ENCODE data around the gene CHST11. TPM values are rescaled to one million over a fixed set of nuclear protein-coding genes. Genes with fewer than 3 reads are reported as not detected.

CHST11 gene
- total RNA-seq, 1 experiment from 2014 or later = 1.1 TPM

- H3K36me3 ChIP-seq (ENCODE audit: insufficient read depth, low read length, poor library complexity, severe bottlenecking) = no peaks in the 10 kb centered on the region
- TF ChIP-seq CTCF (conservative IDR thresholded peaks at IDR 0.05; ENCODE audit: low read depth, low read length) (no peak), EZH2 (IDR thresholded peaks at IDR 0.05; ENCODE audit: borderline replicate concordance, low read depth, low read length, poor library complexity, severe bottlenecking) (no peak)
- no TSS peak for BruUV-seq (replicated peaks)
- DNase-seq (ENCODE audit: low spot score) = no peak
- H3K9me3 ChIP-seq (ENCODE audit: low read depth, low read length, poor library complexity, severe bottlenecking) = no peaks in the 10 kb centered on the region
- no peak overlapping the region for H3K27ac ChIP-seq (ENCODE audit: low read depth, low read length, poor library complexity, severe bottlenecking)
- H3K27me3 ChIP-seq (replicated peaks; ENCODE audit: insufficient read depth, low read depth, low read length, poor library complexity) = peaks cover 2% of the 10 kb centered on the region
- ChIA-PET CTCF (no interaction called here), POLR2A (ENCODE audit: low non-redundant PET) (interaction anchor here (0.6 kb wide), 1 partner anchor 19 kb away, joined by 3 read pairs; no protein-coding TSS in a partner anchor)
- intact Hi-C loops (cut with micrococcal nuclease; ENCODE audit: unreplicated experiment) = no loop called here
- no peaks in the 10 kb centered on the region for H3K4me1 ChIP-seq (ENCODE audit: insufficient read depth, low read length, poor library complexity, severe bottlenecking)
- no peak overlapping the region for H3K4me3 ChIP-seq (ENCODE audit: low read depth, low read length, poor library complexity, severe bottlenecking)
These were observed 44.4 kb downstream of the CHST11 start for GRCh38 chr12:104501115-104501514.

- H3K27ac ChIP-seq (ENCODE audit: low read depth, low read length, poor library complexity, severe bottlenecking) = no peak overlapping the region
- CTCF ChIA-PET = no interaction called here
- no peak overlapping the region for H3K4me3 ChIP-seq (ENCODE audit: low read depth, low read length, poor library complexity, severe bottlenecking)
- DNase-seq (ENCODE audit: low spot score) = no peak
- no peaks in the 10 kb centered on the region for H3K36me3 ChIP-seq (ENCODE audit: insufficient read depth, low read length, poor library complexity, severe bottlenecking)
- peaks cover 2% of the 10 kb centered on the region for H3K27me3 ChIP-seq (replicated peaks; ENCODE audit: insufficient read depth, low read depth, low read length, poor library complexity)
- intact Hi-C loops (cut with micrococcal nuclease; ENCODE audit: unreplicated experiment) = no loop called here
- TF ChIP-seq EZH2 (IDR thresholded peaks at IDR 0.05; ENCODE audit: borderline replicate concordance, low read depth, low read length, poor library complexity, severe bottlenecking) (no peak), CTCF (conservative IDR thresholded peaks at IDR 0.05; ENCODE audit: low read depth, low read length) (no peak)
- no peaks in the 10 kb centered on the region for H3K4me1 ChIP-seq (ENCODE audit: insufficient read depth, low read length, poor library complexity, severe bottlenecking)
- BruUV-seq (replicated peaks) = no TSS peak
- H3K9me3 ChIP-seq (ENCODE audit: low read depth, low read length, poor library complexity, severe bottlenecking) = no peaks in the 10 kb centered on the region
- POLR2A ChIA-PET (ENCODE audit: low non-redundant PET) = interaction anchor here (0.6 kb wide), 1 partner anchor 19 kb away, joined by 3 read pairs; no protein-coding TSS in a partner anchor
These were observed 44.9 kb downstream of the CHST11 start for GRCh38 chr12:104501660-104502059.

GRCh38 chr12:104502217-104502616 is 45.5 kb downstream of the CHST11 start:
- intact Hi-C loops (cut with micrococcal nuclease; ENCODE audit: unreplicated experiment) = no loop called here
- Histone ChIP-seq H3K27ac (ENCODE audit: low read depth, low read length, poor library complexity, severe bottlenecking) (no peak overlapping the region), H3K4me1 (ENCODE audit: insufficient read depth, low read length, poor library complexity, severe bottlenecking) (no peaks in the 10 kb centered on the region), H3K4me3 (ENCODE audit: low read depth, low read length, poor library complexity, severe bottlenecking) (no peak overlapping the region), H3K36me3 (ENCODE audit: insufficient read depth, low read length, poor library complexity, severe bottlenecking) (no peaks in the 10 kb centered on the region), H3K9me3 (ENCODE audit: low read depth, low read length, poor library complexity, severe bottlenecking) (no peaks in the 10 kb centered on the region), H3K27me3 (replicated peaks; ENCODE audit: insufficient read depth, low read depth, low read length, poor library complexity) (peaks cover 5% of the 10 kb centered on the region)
- CTCF ChIA-PET = no interaction called here
- POLR2A ChIA-PET (ENCODE audit: low non-redundant PET) = no interaction called here
- no peak for TF ChIP-seq CTCF (conservative IDR thresholded peaks at IDR 0.05; ENCODE audit: low read depth, low read length)
- no peak for TF ChIP-seq EZH2 (IDR thresholded peaks at IDR 0.05; ENCODE audit: borderline replicate concordance, low read depth, low read length, poor library complexity, severe bottlenecking)
- no TSS peak for BruUV-seq (replicated peaks)
- no peak for DNase-seq (ENCODE audit: low spot score)

Data from A673 (cell line).